Measurements from ENCODE around the gene ANKS1A. TPM values are rescaled to one million over a fixed set of nuclear protein-coding genes. Genes with fewer than 3 reads are reported as not detected.

The ANKS1A gene
- total RNA-seq, 4 donors from 2014 or later: 25.7 to 49.7 (median 28.1) TPM

DNA sequence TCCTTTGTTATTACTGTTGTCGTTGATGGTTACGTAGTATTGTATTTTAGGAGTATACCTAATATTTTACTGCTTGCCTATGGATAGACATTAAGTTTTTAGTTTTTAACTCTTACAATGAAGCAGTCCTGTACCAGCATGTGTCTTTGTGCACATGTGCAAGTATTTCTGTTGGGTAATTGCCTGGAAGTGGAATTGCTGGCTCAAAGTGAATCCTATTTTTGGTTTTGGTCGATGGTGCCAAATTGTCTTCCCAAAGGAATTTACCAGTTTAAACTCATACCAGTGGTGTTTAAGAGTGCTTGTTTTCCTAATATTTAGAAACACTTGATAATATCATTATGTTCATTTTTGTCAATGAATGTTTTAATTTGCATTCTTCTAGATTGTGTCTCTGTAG is 75.5 kb downstream of the ANKS1A start:
- TF ChIP-seq, protein P1, sequence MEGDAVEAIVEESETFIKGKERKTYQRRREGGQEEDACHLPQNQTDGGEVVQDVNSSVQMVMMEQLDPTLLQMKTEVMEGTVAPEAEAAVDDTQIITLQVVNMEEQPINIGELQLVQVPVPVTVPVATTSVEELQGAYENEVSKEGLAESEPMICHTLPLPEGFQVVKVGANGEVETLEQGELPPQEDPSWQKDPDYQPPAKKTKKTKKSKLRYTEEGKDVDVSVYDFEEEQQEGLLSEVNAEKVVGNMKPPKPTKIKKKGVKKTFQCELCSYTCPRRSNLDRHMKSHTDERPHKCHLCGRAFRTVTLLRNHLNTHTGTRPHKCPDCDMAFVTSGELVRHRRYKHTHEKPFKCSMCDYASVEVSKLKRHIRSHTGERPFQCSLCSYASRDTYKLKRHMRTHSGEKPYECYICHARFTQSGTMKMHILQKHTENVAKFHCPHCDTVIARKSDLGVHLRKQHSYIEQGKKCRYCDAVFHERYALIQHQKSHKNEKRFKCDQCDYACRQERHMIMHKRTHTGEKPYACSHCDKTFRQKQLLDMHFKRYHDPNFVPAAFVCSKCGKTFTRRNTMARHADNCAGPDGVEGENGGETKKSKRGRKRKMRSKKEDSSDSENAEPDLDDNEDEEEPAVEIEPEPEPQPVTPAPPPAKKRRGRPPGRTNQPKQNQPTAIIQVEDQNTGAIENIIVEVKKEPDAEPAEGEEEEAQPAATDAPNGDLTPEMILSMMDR (IDR thresholded peaks at IDR 0.05): no peak
- DNase-seq (ENCODE audit: low spot score) (no peak), ATAC-seq (ENCODE audit: low FRiP score) (no peak)

DNA sequence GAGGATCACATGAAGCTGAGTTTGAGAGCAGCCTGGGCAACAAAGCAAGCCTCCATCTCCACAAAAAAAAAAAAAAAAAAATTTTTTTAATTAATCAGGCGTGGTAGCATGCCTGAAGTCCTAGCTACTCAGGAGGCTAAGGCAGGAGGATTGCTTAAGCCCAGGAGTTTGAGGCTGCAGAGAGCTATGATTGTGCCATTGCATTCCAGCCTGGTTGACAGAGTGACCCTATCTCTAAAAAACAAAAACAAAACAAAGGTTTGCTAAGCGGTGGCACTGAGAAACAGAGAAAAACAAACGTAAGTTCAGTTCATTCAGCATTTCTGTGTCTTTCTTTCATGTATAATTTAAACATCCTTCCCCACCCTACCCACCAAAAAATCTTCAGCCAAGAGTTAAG is 78.4 kb downstream of the ANKS1A start:
- DNase-seq (ENCODE audit: low spot score) (no peak), ATAC-seq (ENCODE audit: low FRiP score) (no peak)

DNA sequence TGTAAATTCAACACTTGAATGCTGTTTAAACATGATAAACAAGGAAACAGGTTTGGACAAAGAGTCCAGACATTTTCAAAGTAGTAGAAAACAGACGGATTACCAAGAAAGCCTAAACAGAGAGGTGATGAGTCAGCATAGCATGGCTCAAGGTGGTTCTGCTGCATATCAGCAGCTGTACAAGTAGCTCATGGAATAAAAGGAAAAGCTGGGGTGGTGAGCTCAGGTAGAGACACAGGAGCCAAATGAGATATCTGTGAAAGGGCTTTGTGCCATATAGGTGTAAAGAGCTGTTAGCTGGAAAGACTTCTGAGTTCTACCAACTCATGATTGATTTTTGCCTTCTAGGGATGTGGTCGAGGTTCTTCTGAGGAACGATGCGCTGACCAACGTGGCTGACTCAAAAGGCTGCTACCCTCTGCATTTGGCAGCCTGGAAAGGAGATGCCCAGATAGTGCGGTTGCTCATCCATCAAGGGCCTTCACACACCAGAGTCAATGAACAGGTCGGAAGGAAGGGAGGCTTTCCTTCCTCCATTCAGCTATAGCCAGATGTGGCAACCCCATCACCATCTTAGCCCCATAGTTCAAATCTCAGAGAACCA is 80.7 kb downstream of the ANKS1A start:
- no peak for ATAC-seq (ENCODE audit: low FRiP score)
- DNase-seq (ENCODE audit: low spot score): no peak
- TF ChIP-seq, protein P1 (IDR thresholded peaks at IDR 0.05): no peak

More for the DNA sequence above, 78.4 kb downstream of the ANKS1A start:
- TF ChIP-seq, protein P1 (IDR thresholded peaks at IDR 0.05): no peak

DNA sequence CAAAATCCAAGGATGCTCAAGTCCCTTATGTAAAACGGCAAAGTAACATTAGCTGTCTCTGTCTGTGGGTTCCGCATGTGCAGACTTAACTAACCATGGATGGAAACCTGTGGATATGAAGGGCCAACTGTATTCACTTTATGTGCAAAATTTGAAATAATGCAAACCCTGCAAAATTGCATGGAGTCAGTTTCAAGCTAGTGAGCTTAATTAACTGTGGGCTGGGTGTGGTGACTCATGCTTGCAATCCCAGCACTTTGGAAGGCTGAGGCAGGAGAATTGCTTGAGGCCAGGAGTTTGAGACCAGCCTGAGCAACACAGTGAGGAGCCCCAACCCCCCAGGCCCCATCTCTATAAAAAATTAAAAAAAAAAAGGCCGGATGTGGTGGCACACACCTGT is 81.4 kb downstream of the ANKS1A start:
- TF ChIP-seq, protein P1 (IDR thresholded peaks at IDR 0.05): no peak
- ATAC-seq (ENCODE audit: low FRiP score): no peak
- no peak for DNase-seq (ENCODE audit: low spot score)

DNA sequence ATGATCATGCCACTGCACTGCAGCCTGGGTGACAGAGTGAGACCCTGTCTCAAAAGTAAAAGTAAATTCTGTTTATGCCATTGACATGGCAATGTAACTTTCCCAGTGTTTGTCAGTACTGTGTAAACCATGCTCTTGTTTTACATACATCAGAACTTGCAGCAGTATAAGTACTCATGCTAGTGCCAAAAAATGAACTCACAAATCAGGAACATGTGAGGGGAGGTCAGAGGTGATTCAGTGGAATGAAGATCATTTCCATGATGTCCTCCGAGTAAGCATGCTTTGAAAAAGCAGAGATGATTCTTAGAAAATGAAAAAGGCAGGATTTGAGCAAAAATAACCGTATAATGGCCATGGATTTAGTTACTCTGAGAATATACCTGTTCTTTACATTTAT is 81.9 kb downstream of the ANKS1A start:
- DNase-seq (ENCODE audit: low spot score): no peak
- TF ChIP-seq, protein P1 (IDR thresholded peaks at IDR 0.05): no peak
- ATAC-seq (ENCODE audit: low FRiP score): no peak

DNA sequence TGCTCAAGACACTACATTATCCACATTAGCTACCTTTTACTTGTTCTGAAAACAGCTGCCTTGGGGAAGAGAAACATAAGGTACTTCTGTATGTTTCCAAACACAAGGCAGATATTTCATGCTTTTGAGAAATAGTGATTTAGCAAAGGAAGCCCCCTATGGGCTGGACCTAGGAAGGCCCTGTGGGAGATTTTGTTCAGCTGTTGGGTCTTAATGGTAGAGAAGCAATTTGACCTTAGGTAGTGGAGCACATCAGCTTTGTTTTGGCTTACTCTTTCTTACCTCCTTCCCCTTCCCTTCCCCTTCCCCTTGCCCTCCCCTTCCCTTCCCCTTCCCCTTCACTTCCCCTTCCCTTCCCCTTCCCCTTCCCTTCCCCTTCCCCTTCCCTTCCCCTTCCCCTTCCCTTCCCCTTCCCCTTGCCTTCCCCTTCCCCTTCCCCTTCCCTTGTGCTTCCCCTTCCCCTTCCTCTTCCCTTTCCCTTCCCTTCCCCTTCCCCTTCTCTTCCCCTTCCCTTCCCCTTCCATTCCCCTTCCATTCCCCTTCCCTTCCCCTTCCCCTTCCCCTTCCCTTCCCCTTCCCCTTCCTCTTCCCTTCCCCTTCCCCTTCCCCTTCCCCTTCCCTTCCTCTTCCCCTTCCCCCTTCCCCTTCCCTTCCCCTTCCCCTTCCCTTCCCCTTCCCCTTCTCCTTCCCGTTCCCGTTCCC is 84.6 kb downstream of the ANKS1A start:
- DNase-seq (ENCODE audit: low spot score): no peak
- TF ChIP-seq, protein P1 (IDR thresholded peaks at IDR 0.05): no peak

DNA sequence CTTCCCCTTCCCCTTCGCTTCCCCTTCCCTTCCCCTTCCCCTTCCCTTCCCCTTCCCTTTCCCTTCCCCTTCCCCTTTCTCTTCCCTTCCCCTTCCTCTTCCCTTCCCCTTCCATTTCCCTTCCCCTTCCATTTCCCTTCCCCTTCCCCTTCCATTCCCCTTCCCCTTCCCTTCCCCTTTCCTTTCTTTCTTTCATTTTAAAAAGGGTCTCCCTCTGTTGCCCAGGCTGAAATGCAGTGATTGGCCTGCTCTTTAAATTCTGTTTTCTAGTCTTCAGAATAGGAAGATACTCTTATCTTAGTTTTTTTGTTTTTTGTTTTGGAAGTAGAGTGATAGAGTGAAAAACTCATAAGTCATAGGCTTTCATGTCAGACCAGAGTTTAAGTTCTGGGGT is 85.2 kb downstream of the ANKS1A start:
- DNase-seq (ENCODE audit: low spot score) (no peak), ATAC-seq (ENCODE audit: low FRiP score) (no peak)

More for the DNA sequence above, 84.6 kb downstream of the ANKS1A start:
- ATAC-seq (ENCODE audit: low FRiP score): no peak

More for the DNA sequence above, 85.2 kb downstream of the ANKS1A start:
- TF ChIP-seq, protein P1 (IDR thresholded peaks at IDR 0.05): no peak
